ENCODE data around the gene ERC1. TPM values are rescaled to one million over a fixed set of nuclear protein-coding genes. Genes with fewer than 3 reads are reported as not detected.

Gene ERC1
- total and polyA plus RNA-seq, 2 donors (not counting 3 experiments of a cell fraction or from before 2014, with no cell fraction given), result 11.7 to 66.1 TPM

GRCh38 chr12:1353451-1353850 is 362.4 kb downstream of the ERC1 start:
- ChIA-PET POLR2A (interaction anchor here (1.2 kb wide), 1 partner anchor 261 kb away, joined by 3 read pairs; no protein-coding TSS in a partner anchor), CTCF (interaction anchor here (0.7 to 1.4 kb wide), 5 partner anchors 11 to 383 kb away, joined by 3 to 5 read pairs (median 3); no protein-coding TSS in a partner anchor)
- peaks cover 2% of the 10 kb centered on the region for H3K9me1 ChIP-seq (replicated peaks; ENCODE audit: control insufficient read depth, extremely low read depth, insufficient read depth, low read length)
- no peak overlapping the region for H2AFZ ChIP-seq (ENCODE audit: low read depth, low read length)
- no peak overlapping the region for H3K27ac ChIP-seq (ENCODE audit: insufficient read depth, low read depth, low read length)
- no TSS peak for BruUV-seq (replicated peaks)
- no peaks in the 10 kb centered on the region for H3K79me2 ChIP-seq (ENCODE audit: control insufficient read depth, insufficient read depth, low read length)
- dilution Hi-C loops (cut with MboI; ENCODE audit: extremely low pct_ligation_motif_present, low sequenced_read_pairs), result no loop called here
- intact Hi-C loops (cut with micrococcal nuclease), result no loop called here
- no peak overlapping the region for H3K9ac ChIP-seq (replicated peaks; ENCODE audit: extremely low read depth, insufficient read depth, low read length)
- H3K36me3 ChIP-seq (ENCODE audit: control insufficient read depth in 2 of 2, extremely low read depth in 1 of 2, insufficient read depth in 2 of 2, low read length in 2 of 2), result no peaks in the 10 kb centered on the region
- no peaks in the 10 kb centered on the region for H4K20me1 ChIP-seq (replicated peaks; ENCODE audit: control insufficient read depth, extremely low read depth, insufficient read depth, low read length)
- TF ChIP-seq POLR2A (IDR thresholded peaks at IDR 0.05; ENCODE audit: low read depth, low read length) (no peak), FOS (IDR thresholded peaks at IDR 0.05; ENCODE audit: borderline replicate concordance, insufficient read depth, low read length) (no peak), GATA2 (IDR thresholded peaks at IDR 0.05; ENCODE audit: insufficient read depth, insufficient read length, low read depth, low read length) (no peak), CTCF (IDR thresholded peaks at IDR 0.05; ENCODE audit: extremely low read depth in 1 of 2, insufficient read depth in 1 of 2, low read depth in 1 of 2, low read length in 2 of 2) (no peak), MYC (IDR thresholded peaks at IDR 0.05; ENCODE audit: low read depth, low read length) (no peak), EZH2 (IDR thresholded peaks at IDR 0.05; ENCODE audit: borderline replicate concordance, low read depth, low read length, severe bottlenecking) (no peak), JUN (IDR thresholded peaks at IDR 0.05; ENCODE audit: borderline replicate concordance, insufficient read depth, insufficient read length, low read depth) (no peak), POLR2AphosphoS5 (IDR thresholded peaks at IDR 0.05; ENCODE audit: insufficient read depth, low read depth, low read length) (no peak), MAX (IDR thresholded peaks at IDR 0.05; ENCODE audit: insufficient read depth, insufficient read length) (no peak)
- no peak overlapping the region for H3K4me2 ChIP-seq (ENCODE audit: insufficient read depth, low read length)
- H3K27me3 ChIP-seq (ENCODE audit: control insufficient read depth in 2 of 2, insufficient read depth in 2 of 2, low read length in 2 of 2), result no peaks in the 10 kb centered on the region
- FAIRE-seq, result no peak
- DNase-seq (ENCODE audit: low read depth, low spot score), result no peak
- peaks cover 7% of the 10 kb centered on the region for H3K4me1 ChIP-seq (ENCODE audit: control insufficient read depth, extremely low read depth, insufficient read depth, low read length)
- H3K9me3 ChIP-seq (replicated peaks; ENCODE audit: control insufficient read depth, insufficient read depth, low read length), result no peaks in the 10 kb centered on the region
- H3K4me3 ChIP-seq (replicated peaks in 1 of 3; ENCODE audit: insufficient read depth in 1 of 3, low read depth in 1 of 3, low read length in 3 of 3), result no peak overlapping the region
